DND-41 (cell line): ENCODE data around the gene SMG9.

Source experiments
- ATAC-seq: fragments of 200-7000 bp; cut with Tn5 transposase; 3 replicates; pipeline ENCODE4 v1.9.1; 2021; ENCODE audit warnings: low read depth; ENCODE audit not compliant: insufficient read depth
- DNase-seq: peaks from one replicate; pipeline ENCODE4 v3.0.0-alpha.2; 2020
- H2AFZ ChIP-seq: 2 replicates; pipeline ENCODE4 v1.6.0; 2012; ENCODE audit warnings: low read depth, low read length
- H3K27ac ChIP-seq: 2 replicates; pipeline ENCODE4 v1.5.1; 2012; ENCODE audit warnings: low read length, inconsistent platforms
- H3K27me3 ChIP-seq: fragments of 200-600 bp; sonication (generic); 2 replicates; pipeline ENCODE4 v1.6.0; 2012; ENCODE audit warnings: low read length, mild to moderate bottlenecking, inconsistent platforms; ENCODE audit not compliant: insufficient read depth, poor library complexity
- H3K36me3 ChIP-seq: 2 replicates; pipeline ENCODE4 v1.5.1; 2012; ENCODE audit warnings: low read length, inconsistent platforms; ENCODE audit not compliant: insufficient read depth
- H3K4me1 ChIP-seq: 2 replicates; pipeline ENCODE4 v1.5.1; 2012; ENCODE audit warnings: mild to moderate bottlenecking, low read length; ENCODE audit not compliant: insufficient read depth
- H3K4me2 ChIP-seq: 2 replicates; pipeline ENCODE4 v1.6.0; 2012; ENCODE audit warnings: mild to moderate bottlenecking, moderate library complexity, low read length, inconsistent platforms; ENCODE audit not compliant: insufficient read depth
- H3K4me3 ChIP-seq, 2 experiments: fragments of 200-600 bp in 1 of 2; shearing (Covaris generic) in 1 of 2; 2 replicates each; pipeline ENCODE4 v1.5.1; 2012 to 2016; ENCODE audit warnings: inconsistent platforms in 2 of 2, low read length in 2 of 2, mild to moderate bottlenecking in 2 of 2, low read depth in 1 of 2, moderate library complexity in 1 of 2
- H3K79me2 ChIP-seq: 2 replicates; pipeline ENCODE4 v1.6.0; 2012; ENCODE audit warnings: low read length, inconsistent platforms; ENCODE audit not compliant: insufficient read depth
- H3K9ac ChIP-seq: 2 replicates; pipeline ENCODE4 v1.6.0; 2012; ENCODE audit warnings: low read depth, mild to moderate bottlenecking, inconsistent platforms, low read length, moderate library complexity
- H3K9me3 ChIP-seq: 2 replicates; pipeline ENCODE4 v1.5.1; 2012; ENCODE audit warnings: low read length, moderate library complexity, mild to moderate bottlenecking, inconsistent platforms; ENCODE audit not compliant: insufficient read depth, severe bottlenecking
- H4K20me1 ChIP-seq: 2 replicates; pipeline ENCODE4 v1.6.0; 2012; ENCODE audit warnings: low read length; ENCODE audit not compliant: insufficient read depth
- EZH2 ChIP-seq: IDR thresholded peaks from 3 replicates; pipeline ENCODE4 v1.6.1; 2012; ENCODE audit warnings: borderline replicate concordance, low read depth, mild to moderate bottlenecking, moderate library complexity, low read length, inconsistent platforms; ENCODE audit not compliant: severe bottlenecking
- TF ChIP-seq, protein P1 (sequence below): IDR thresholded peaks from 2 replicates; pipeline ENCODE4 v1.5.1; 2012; ENCODE audit warnings: borderline replicate concordance, low read length, moderate library complexity, mild to moderate bottlenecking; ENCODE audit not compliant: poor library complexity, severe bottlenecking; ENCODE audit errors: extremely low read depth

SMG9 gene

DNA sequence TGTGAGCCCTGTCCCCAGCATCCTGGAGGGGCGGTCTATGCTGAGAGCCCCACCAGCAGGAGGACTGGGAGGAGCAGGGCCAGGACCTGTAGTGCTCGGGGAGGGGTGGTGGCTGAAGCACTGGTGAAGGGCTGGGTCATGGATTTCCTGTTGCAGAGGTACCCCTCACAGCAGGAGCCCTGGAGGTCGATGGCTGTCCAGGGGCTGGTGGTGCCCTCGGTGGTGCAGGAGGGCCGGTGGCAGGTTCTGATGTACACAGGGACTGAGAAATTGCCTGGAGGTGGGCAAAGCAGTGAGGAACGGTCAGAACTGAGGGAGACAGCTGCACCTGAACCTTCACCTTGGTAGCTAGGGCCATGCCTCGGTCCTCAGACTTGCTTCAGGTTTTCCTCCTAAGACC lies 42.8 kb upstream of the SMG9 start:
- no peak for ATAC-seq
- TF ChIP-seq EZH2: no peak
- TF ChIP-seq, protein P1, sequence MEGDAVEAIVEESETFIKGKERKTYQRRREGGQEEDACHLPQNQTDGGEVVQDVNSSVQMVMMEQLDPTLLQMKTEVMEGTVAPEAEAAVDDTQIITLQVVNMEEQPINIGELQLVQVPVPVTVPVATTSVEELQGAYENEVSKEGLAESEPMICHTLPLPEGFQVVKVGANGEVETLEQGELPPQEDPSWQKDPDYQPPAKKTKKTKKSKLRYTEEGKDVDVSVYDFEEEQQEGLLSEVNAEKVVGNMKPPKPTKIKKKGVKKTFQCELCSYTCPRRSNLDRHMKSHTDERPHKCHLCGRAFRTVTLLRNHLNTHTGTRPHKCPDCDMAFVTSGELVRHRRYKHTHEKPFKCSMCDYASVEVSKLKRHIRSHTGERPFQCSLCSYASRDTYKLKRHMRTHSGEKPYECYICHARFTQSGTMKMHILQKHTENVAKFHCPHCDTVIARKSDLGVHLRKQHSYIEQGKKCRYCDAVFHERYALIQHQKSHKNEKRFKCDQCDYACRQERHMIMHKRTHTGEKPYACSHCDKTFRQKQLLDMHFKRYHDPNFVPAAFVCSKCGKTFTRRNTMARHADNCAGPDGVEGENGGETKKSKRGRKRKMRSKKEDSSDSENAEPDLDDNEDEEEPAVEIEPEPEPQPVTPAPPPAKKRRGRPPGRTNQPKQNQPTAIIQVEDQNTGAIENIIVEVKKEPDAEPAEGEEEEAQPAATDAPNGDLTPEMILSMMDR: no peak
- H4K20me1 ChIP-seq: no peaks in the 10 kb centered on the region

GRCh38 chr19:43797118-43797517 lies 42.4 kb upstream of the SMG9 start:
- Histone ChIP-seq H3K79me2 (no peaks in the 10 kb centered on the region), H4K20me1 (no peaks in the 10 kb centered on the region), H3K27ac (no peak overlapping the region), H3K9me3 (no peaks in the 10 kb centered on the region), H3K9ac (no peak overlapping the region), H3K4me3 (no peak overlapping the region), H3K4me2 (no peak overlapping the region), H2AFZ (no peak overlapping the region), H3K27me3 (no peaks in the 10 kb centered on the region), H3K4me1 (no peaks in the 10 kb centered on the region), H3K36me3 (no peaks in the 10 kb centered on the region)
- DNase-seq: no peak
- ATAC-seq: no peak
- TF ChIP-seq EZH2: no peak
- TF ChIP-seq, protein P1: no peak

More for the DNA sequence above, 42.8 kb upstream of the SMG9 start:
- DNase-seq: no peak
- Histone ChIP-seq H3K9me3 (no peaks in the 10 kb centered on the region), H3K27me3 (no peaks in the 10 kb centered on the region), H3K4me1 (no peaks in the 10 kb centered on the region), H3K36me3 (no peaks in the 10 kb centered on the region), H3K9ac (no peak overlapping the region), H2AFZ (no peak overlapping the region), H3K4me2 (no peak overlapping the region), H3K4me3 (no peak overlapping the region), H3K79me2 (no peaks in the 10 kb centered on the region), H3K27ac (no peak overlapping the region)

GRCh38 chr19:43790587-43790986 lies 35.8 kb upstream of the SMG9 start:
- Histone ChIP-seq H2AFZ (no peak overlapping the region), H3K36me3 (no peaks in the 10 kb centered on the region), H3K9me3 (no peaks in the 10 kb centered on the region), H3K27me3 (no peaks in the 10 kb centered on the region), H3K4me2 (no peak overlapping the region), H3K4me1 (no peaks in the 10 kb centered on the region), H3K27ac (no peak overlapping the region), H4K20me1 (no peaks in the 10 kb centered on the region), H3K79me2 (no peaks in the 10 kb centered on the region), H3K9ac (no peak overlapping the region), H3K4me3 (no peak overlapping the region)
- ATAC-seq: no peak
- TF ChIP-seq, protein P1: no peak
- TF ChIP-seq EZH2: no peak
- DNase-seq: no peak

GRCh38 chr19:43789029-43789428 lies 34.3 kb upstream of the SMG9 start:
- TF ChIP-seq EZH2: no peak
- TF ChIP-seq, protein P1: no peak
- Histone ChIP-seq H4K20me1 (no peaks in the 10 kb centered on the region), H2AFZ (no peak overlapping the region), H3K27me3 (no peaks in the 10 kb centered on the region), H3K9me3 (no peaks in the 10 kb centered on the region), H3K4me3 (no peak overlapping the region), H3K4me1 (peaks cover 15% of the 10 kb centered on the region), H3K79me2 (no peaks in the 10 kb centered on the region), H3K9ac (no peak overlapping the region), H3K36me3 (no peaks in the 10 kb centered on the region), H3K27ac (no peak overlapping the region), H3K4me2 (no peak overlapping the region)
- peak; percentile 59 for DNase-seq
- peak; percentile 30; the same call in 1 of the 3 replicates for ATAC-seq
